Activated T-helper 17 cell treated with anti-CD3 and anti-CD28 coated beads, Interleukin-2, amount 50 U/mL, for 72 hours (primary cell): ENCODE measurements around the gene GCSH. TPM values are rescaled to one million over a fixed set of nuclear protein-coding genes. Genes with fewer than 3 reads are reported as not detected.
"Not testable (repeated sequence)": the region's sequence is repeated elsewhere in the genome, so short reads cannot be mapped to it uniquely, and the experiment has no call there.

Source experiments
- ATAC-seq: fragments of 150-1000 bp; cut with Tn5 transposase; replicated peaks from 2 replicates; pipeline ENCODE4 v1.10.0; 2021; ENCODE audit warnings: mild to moderate bottlenecking, moderate library complexity
- H3K27ac Mint-ChIP-seq: one replicate; pipeline ENCODE4 v1.8.0; 2022; ENCODE audit warnings: mixed read lengths
- H3K27me3 Mint-ChIP-seq: one replicate; pipeline ENCODE4 v1.8.0; 2022; ENCODE audit warnings: mixed read lengths
- H3K36me3 Mint-ChIP-seq: one replicate; pipeline ENCODE4 v1.8.0; 2022; ENCODE audit warnings: low read depth, mild to moderate bottlenecking, mixed read lengths
- H3K4me1 Mint-ChIP-seq: one replicate; pipeline ENCODE4 v1.8.0; 2022; ENCODE audit warnings: mixed read lengths
- H3K4me3 Mint-ChIP-seq: one replicate; pipeline ENCODE4 v1.8.0; 2022; ENCODE audit warnings: mild to moderate bottlenecking, mixed read lengths
- H3K9me3 Mint-ChIP-seq: one replicate; pipeline ENCODE4 v1.8.0; 2022; ENCODE audit warnings: mixed read lengths
- total RNA-seq, 2 donors: library from RNA; stranded (reverse); gene quantifications; one replicate each; pipeline ENCODE4 v1.2.3, GENCODE V29; 2022

Gene GCSH
- total RNA-seq, 2 donors from 2014 or later = 10.1 to 25.6 TPM

- no peaks in the 10 kb centered on the region for H3K4me1 Mint-ChIP-seq
- H3K27me3 Mint-ChIP-seq = peaks cover 5% of the 10 kb centered on the region
- no peaks in the 10 kb centered on the region for H3K36me3 Mint-ChIP-seq
- no peaks in the 10 kb centered on the region for H3K9me3 Mint-ChIP-seq
- no peak overlapping the region for H3K27ac Mint-ChIP-seq
- H3K4me3 Mint-ChIP-seq = no peak overlapping the region
- no peak for ATAC-seq
Observed at GRCh38 chr16:81117436-81117835, 21.2 kb upstream of the GCSH start.

GRCh38 chr16:81116285-81116684 is 20.1 kb upstream of the GCSH start:
- Mint-ChIP-seq H3K4me1 (no peaks in the 10 kb centered on the region), H3K4me3 (no peak overlapping the region), H3K27ac (no peak overlapping the region), H3K27me3 (peaks cover 5% of the 10 kb centered on the region), H3K9me3 (no peaks in the 10 kb centered on the region), H3K36me3 (no peaks in the 10 kb centered on the region)
- ATAC-seq = no peak

GRCh38 chr16:81112453-81112852 is 16.3 kb upstream of the GCSH start:
- Mint-ChIP-seq H3K9me3 (no peaks in the 10 kb centered on the region), H3K4me3 (no peak overlapping the region)
- no peak for ATAC-seq

GRCh38 chr16:81109274-81109673 is 13.1 kb upstream of the GCSH start:
- not testable (repeated sequence) for H3K27me3 Mint-ChIP-seq, H3K4me1 Mint-ChIP-seq, H3K36me3 Mint-ChIP-seq, ATAC-seq, H3K9me3 Mint-ChIP-seq, H3K27ac Mint-ChIP-seq, H3K4me3 Mint-ChIP-seq

More at GRCh38 chr16:81112453-81112852, 16.3 kb upstream of the GCSH start:
- H3K27ac Mint-ChIP-seq = no peak overlapping the region
- H3K4me1 Mint-ChIP-seq = no peaks in the 10 kb centered on the region
- peaks cover 5% of the 10 kb centered on the region for H3K27me3 Mint-ChIP-seq
- no peaks in the 10 kb centered on the region for H3K36me3 Mint-ChIP-seq

- Mint-ChIP-seq H3K27ac (no peak overlapping the region), H3K27me3 (peaks cover 10% of the 10 kb centered on the region), H3K9me3 (no peaks in the 10 kb centered on the region), H3K4me1 (no peaks in the 10 kb centered on the region), H3K4me3 (no peak overlapping the region), H3K36me3 (no peaks in the 10 kb centered on the region)
- peak; percentile 42 for ATAC-seq
Observed at GRCh38 chr16:81107511-81107910, 11.3 kb upstream of the GCSH start.

- Mint-ChIP-seq H3K4me3 (no peak overlapping the region), H3K27ac (no peak overlapping the region), H3K36me3 (no peaks in the 10 kb centered on the region), H3K4me1 (no peaks in the 10 kb centered on the region), H3K27me3 (peaks cover 10% of the 10 kb centered on the region), H3K9me3 (no peaks in the 10 kb centered on the region)
- ATAC-seq = peak; percentile 47
Observed at GRCh38 chr16:81106826-81107503, 10.8 kb upstream of the GCSH start.

GRCh38 chr16:81105946-81106345 is 9.8 kb upstream of the GCSH start:
- H3K36me3 Mint-ChIP-seq = no peaks in the 10 kb centered on the region
- no peak overlapping the region for H3K27ac Mint-ChIP-seq
- H3K9me3 Mint-ChIP-seq = no peaks in the 10 kb centered on the region
- no peaks in the 10 kb centered on the region for H3K4me1 Mint-ChIP-seq
- ATAC-seq = no peak
- H3K4me3 Mint-ChIP-seq = no peak overlapping the region
- H3K27me3 Mint-ChIP-seq = peaks cover 10% of the 10 kb centered on the region

GRCh38 chr16:81101702-81102101 is 5.5 kb upstream of the GCSH start:
- Mint-ChIP-seq H3K4me3 (no peak overlapping the region), H3K27ac (no peak overlapping the region), H3K27me3 (peaks cover 4% of the 10 kb centered on the region), H3K36me3 (no peaks in the 10 kb centered on the region), H3K9me3 (peaks cover under 1% of the 10 kb centered on the region), H3K4me1 (peaks cover under 1% of the 10 kb centered on the region)
- ATAC-seq = no peak

- no peaks in the 10 kb centered on the region for H3K36me3 Mint-ChIP-seq
- ATAC-seq = no peak
Observed at GRCh38 chr16:81099958-81100357, 3.8 kb upstream of the GCSH start.

GRCh38 chr16:81097230-81097629 is 1.0 kb upstream of the GCSH start:
- Mint-ChIP-seq H3K27me3 (no peaks in the 10 kb centered on the region), H3K36me3 (no peaks in the 10 kb centered on the region), H3K27ac (no peak overlapping the region), H3K9me3 (peaks cover 5% of the 10 kb centered on the region), H3K4me3 (peak overlapping the region; percentile 68), H3K4me1 (peaks cover 6% of the 10 kb centered on the region)
- ATAC-seq = no peak

More at GRCh38 chr16:81099958-81100357, 3.8 kb upstream of the GCSH start:
- H3K9me3 Mint-ChIP-seq = peaks cover 5% of the 10 kb centered on the region
- H3K27ac Mint-ChIP-seq = no peak overlapping the region
- H3K4me1 Mint-ChIP-seq = peaks cover 6% of the 10 kb centered on the region
- H3K27me3 Mint-ChIP-seq = peaks cover 4% of the 10 kb centered on the region
- H3K4me3 Mint-ChIP-seq = no peak overlapping the region

- peaks cover 5% of the 10 kb centered on the region for H3K9me3 Mint-ChIP-seq
- peak overlapping the region; percentile 68 for H3K4me3 Mint-ChIP-seq
- no peaks in the 10 kb centered on the region for H3K27me3 Mint-ChIP-seq
- ATAC-seq = no peak
- peak overlapping the region; percentile 15 for H3K27ac Mint-ChIP-seq
- H3K4me1 Mint-ChIP-seq = peaks cover 6% of the 10 kb centered on the region
- H3K36me3 Mint-ChIP-seq = no peaks in the 10 kb centered on the region
Observed at GRCh38 chr16:81096715-81097208, 567 bp upstream of the GCSH start.

GRCh38 chr16:81095653-81095952 is 592 bp downstream of the GCSH start:
- Mint-ChIP-seq H3K27ac (no peak overlapping the region), H3K27me3 (no peaks in the 10 kb centered on the region), H3K4me3 (peak overlapping the region; percentile 68), H3K9me3 (peaks cover 5% of the 10 kb centered on the region), H3K4me1 (peaks cover 6% of the 10 kb centered on the region), H3K36me3 (no peaks in the 10 kb centered on the region)
- ATAC-seq = no peak

GRCh38 chr16:81094771-81095251 is 1.4 kb downstream of the GCSH start:
- Mint-ChIP-seq H3K4me3 (peak overlapping the region; percentile 68), H3K9me3 (peaks cover 5% of the 10 kb centered on the region), H3K27me3 (no peaks in the 10 kb centered on the region), H3K27ac (no peak overlapping the region), H3K36me3 (no peaks in the 10 kb centered on the region), H3K4me1 (peaks cover 6% of the 10 kb centered on the region)
- no peak for ATAC-seq

- Mint-ChIP-seq H3K36me3 (no peaks in the 10 kb centered on the region), H3K27ac (no peak overlapping the region), H3K4me1 (no peaks in the 10 kb centered on the region), H3K27me3 (no peaks in the 10 kb centered on the region), H3K4me3 (no peak overlapping the region), H3K9me3 (no peaks in the 10 kb centered on the region)
- no peak for ATAC-seq
Observed at GRCh38 chr16:81088836-81089235, 7.4 kb downstream of the GCSH start.

- no peak for ATAC-seq
- Mint-ChIP-seq H3K27ac (no peak overlapping the region), H3K27me3 (no peaks in the 10 kb centered on the region), H3K4me3 (no peak overlapping the region), H3K4me1 (no peaks in the 10 kb centered on the region), H3K9me3 (no peaks in the 10 kb centered on the region), H3K36me3 (no peaks in the 10 kb centered on the region)
Observed at GRCh38 chr16:81081014-81081413, 15.2 kb downstream of the GCSH start.
